ENCODE measurements around the gene TPD52L2. TPM values are rescaled to one million over a fixed set of nuclear protein-coding genes. Genes with fewer than 3 reads are reported as not detected.

TPD52L2 gene
- 10 to 100 TPM; 65.5 to 85.7 (median 77.4) TPM for polyA plus RNA-seq (ENCODE audit: insufficient read length in 10 of 10)
- long read RNA-seq, donor 1, transcript TPD52L2-202 (7 exons, 2,297 nt), result major isoform, 9 of 36 reads
- long read RNA-seq, donor 1, transcript TPD52L2-203 (6 exons, 2,237 nt), result minor isoform, 5 of 36 reads
- long read RNA-seq, donor 1, partial matches to known transcripts, result 22 of 36 reads
- long read RNA-seq, donor 1, other reads (novel, unspliced or antisense), result 0 of 36 reads
- long read RNA-seq, donor 2, full-length matches to known transcripts, result 16 of 45 reads
- long read RNA-seq, donor 2, partial matches to known transcripts, result 29 of 45 reads
- long read RNA-seq, donor 2, other reads (novel, unspliced or antisense), result 0 of 45 reads
- long read RNA-seq, donor 3, result 0 reads
- long read RNA-seq, donor 4, full-length matches to known transcripts, result 20 of 20 reads
- long read RNA-seq, donor 4, partial matches to known transcripts, result 0 of 20 reads
- long read RNA-seq, donor 4, other reads (novel, unspliced or antisense), result 0 of 20 reads
- long read RNA-seq, donor 5, full-length matches to known transcripts, result 29 of 59 reads
- long read RNA-seq, donor 5, partial matches to known transcripts, result 30 of 59 reads
- long read RNA-seq, donor 5, other reads (novel, unspliced or antisense), result 0 of 59 reads
- long read RNA-seq, donor 6, full-length matches to known transcripts, result 25 of 50 reads
- long read RNA-seq, donor 6, partial matches to known transcripts, result 25 of 50 reads
- long read RNA-seq, donor 6, other reads (novel, unspliced or antisense), result 0 of 50 reads
- long read RNA-seq, donor 7, full-length matches to known transcripts, result 25 of 25 reads
- long read RNA-seq, donor 7, partial matches to known transcripts, result 0 of 25 reads
- long read RNA-seq, donor 7, other reads (novel, unspliced or antisense), result 0 of 25 reads
- long read RNA-seq, donor 8, transcript TPD52L2-203 (6 exons, 2,237 nt), result major isoform, 7 of 10 reads
- long read RNA-seq, donor 8, partial matches to known transcripts, result 0 of 10 reads
- long read RNA-seq, donor 8, other reads (novel, unspliced or antisense), result 0 of 10 reads
- long read RNA-seq, donor 9, partial matches to known transcripts, result 0 of 3 reads
- long read RNA-seq, donor 9, other reads (novel, unspliced or antisense), result 0 of 3 reads

- DNase-seq, result peak; percentile 98 to 99 (median 98)
These were observed at the start of gene TPD52L2 for GRCh38 chr20:63864978-63865640. TSS of gene TPD52L2 (plus strand) at chr20:63865270. CDS start at chr20:63865366, 96 bp downstream.

- no peak for DNase-seq
These were observed 49.3 kb upstream of the TPD52L2 start for GRCh38 chr20:63815615-63816253.

- DNase-seq, result peak in 1 of 3 donors; percentile 63
These were observed 45.7 kb upstream of the TPD52L2 start for GRCh38 chr20:63819224-63819921.

- DNase-seq, result no peak
These were observed 43.3 kb upstream of the TPD52L2 start for GRCh38 chr20:63821811-63822210.

GRCh38 chr20:63822276-63822696 lies 42.8 kb upstream of the TPD52L2 start:
- DNase-seq, result no peak

GRCh38 chr20:63823691-63824311 lies 41.3 kb upstream of the TPD52L2 start:
- no peak for DNase-seq

GRCh38 chr20:63825331-63826118 lies 39.5 kb upstream of the TPD52L2 start:
- DNase-seq, result no peak

- DNase-seq, result no peak
These were observed 38.3 kb upstream of the TPD52L2 start for GRCh38 chr20:63826753-63827152.

- DNase-seq, result no peak
These were observed 36.9 kb upstream of the TPD52L2 start for GRCh38 chr20:63828124-63828523.

- DNase-seq, result no peak
These were observed 36.5 kb upstream of the TPD52L2 start for GRCh38 chr20:63828545-63828944.

- DNase-seq, result no peak
These were observed 36.1 kb upstream of the TPD52L2 start for GRCh38 chr20:63828951-63829350.

GRCh38 chr20:63829603-63829944 lies 35.5 kb upstream of the TPD52L2 start:
- no peak for DNase-seq

GRCh38 chr20:63829945-63830835 lies 34.9 kb upstream of the TPD52L2 start:
- DNase-seq, result no peak

GRCh38 chr20:63830841-63831588 lies 34.1 kb upstream of the TPD52L2 start, which contains the start of gene ZBTB46:
TSS of gene ZBTB46 (minus strand) at chr20:63831264. CDS start at chr20:63790757, 40,507 bp downstream.
- DNase-seq, result peak in 1 of 3 donors; percentile 73

- no peak for DNase-seq
These were observed 33.5 kb upstream of the TPD52L2 start for GRCh38 chr20:63831646-63831992.

GRCh38 chr20:63831993-63832686 lies 32.9 kb upstream of the TPD52L2 start:
- DNase-seq, result peak in 1 of 3 donors; percentile 69
